HG03565 (cell line): ENCODE measurements around the gene ZNF410.
"Not testable (repeated sequence)": the region's sequence is repeated elsewhere in the genome, so short reads cannot be mapped to it uniquely, and the experiment has no call there.

ENCODE experiments used
- ATAC-seq: cut with Tn5 transposase; IDR thresholded peaks from one replicate; pipeline ENCODE4 v1.9.1; 2021; ENCODE audit warnings: mild to moderate bottlenecking, moderate library complexity; ENCODE audit not compliant: unreplicated experiment

ZNF410 gene, protein sequence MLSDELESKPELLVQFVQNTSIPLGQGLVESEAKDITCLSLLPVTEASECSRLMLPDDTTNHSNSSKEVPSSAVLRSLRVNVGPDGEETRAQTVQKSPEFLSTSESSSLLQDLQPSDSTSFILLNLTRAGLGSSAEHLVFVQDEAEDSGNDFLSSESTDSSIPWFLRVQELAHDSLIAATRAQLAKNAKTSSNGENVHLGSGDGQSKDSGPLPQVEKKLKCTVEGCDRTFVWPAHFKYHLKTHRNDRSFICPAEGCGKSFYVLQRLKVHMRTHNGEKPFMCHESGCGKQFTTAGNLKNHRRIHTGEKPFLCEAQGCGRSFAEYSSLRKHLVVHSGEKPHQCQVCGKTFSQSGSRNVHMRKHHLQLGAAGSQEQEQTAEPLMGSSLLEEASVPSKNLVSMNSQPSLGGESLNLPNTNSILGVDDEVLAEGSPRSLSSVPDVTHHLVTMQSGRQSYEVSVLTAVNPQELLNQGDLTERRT

DNA sequence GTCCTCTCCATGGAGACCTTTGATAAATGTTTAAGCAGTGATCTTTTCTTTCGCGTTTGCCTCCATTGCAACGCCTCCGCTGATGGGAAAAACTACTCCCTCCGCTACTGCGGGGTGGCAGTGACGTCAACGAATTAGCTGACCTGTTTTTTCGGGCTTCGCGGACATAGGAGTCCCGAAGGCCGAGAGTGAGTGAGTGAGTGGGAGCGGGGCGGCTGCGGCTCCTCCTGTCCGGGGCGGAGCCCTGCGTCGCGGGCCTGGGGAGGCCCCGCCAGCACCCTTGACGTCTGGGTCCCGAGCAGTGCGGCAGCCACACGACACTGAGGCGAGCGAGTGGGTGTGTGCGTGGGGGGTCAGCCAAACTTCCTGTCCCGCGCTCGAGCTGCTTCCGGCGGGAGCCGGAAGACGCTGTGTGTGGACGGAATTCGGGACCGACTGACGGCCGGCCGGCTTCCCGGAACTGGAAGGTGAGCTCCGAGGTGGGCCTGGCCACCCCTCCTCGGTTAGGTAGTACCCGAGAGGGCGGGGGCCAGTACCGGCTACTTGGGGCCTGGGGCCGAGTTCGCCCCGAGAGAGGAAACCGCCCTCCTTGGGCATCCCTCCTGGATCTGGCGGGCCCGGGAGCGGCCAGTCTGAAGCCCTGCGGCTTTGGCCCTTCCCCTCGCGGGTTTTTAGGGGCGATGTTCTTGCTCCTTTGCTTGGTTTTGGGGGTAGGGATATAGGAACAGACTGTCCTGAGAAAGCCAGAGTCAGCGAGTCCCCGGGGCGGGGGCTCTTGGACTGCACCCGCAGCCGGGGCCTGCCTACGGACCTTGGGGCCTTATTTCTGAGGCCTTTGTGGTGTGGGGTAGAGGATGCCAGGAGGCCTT is at the start of gene ZNF410:
TSS of gene ZNF410 (plus strand) at position 411 of the 869 bp plus-strand sequence. CDS start 5,317 bp downstream, outside the sequence.
- ATAC-seq: peak; percentile 92

DNA sequence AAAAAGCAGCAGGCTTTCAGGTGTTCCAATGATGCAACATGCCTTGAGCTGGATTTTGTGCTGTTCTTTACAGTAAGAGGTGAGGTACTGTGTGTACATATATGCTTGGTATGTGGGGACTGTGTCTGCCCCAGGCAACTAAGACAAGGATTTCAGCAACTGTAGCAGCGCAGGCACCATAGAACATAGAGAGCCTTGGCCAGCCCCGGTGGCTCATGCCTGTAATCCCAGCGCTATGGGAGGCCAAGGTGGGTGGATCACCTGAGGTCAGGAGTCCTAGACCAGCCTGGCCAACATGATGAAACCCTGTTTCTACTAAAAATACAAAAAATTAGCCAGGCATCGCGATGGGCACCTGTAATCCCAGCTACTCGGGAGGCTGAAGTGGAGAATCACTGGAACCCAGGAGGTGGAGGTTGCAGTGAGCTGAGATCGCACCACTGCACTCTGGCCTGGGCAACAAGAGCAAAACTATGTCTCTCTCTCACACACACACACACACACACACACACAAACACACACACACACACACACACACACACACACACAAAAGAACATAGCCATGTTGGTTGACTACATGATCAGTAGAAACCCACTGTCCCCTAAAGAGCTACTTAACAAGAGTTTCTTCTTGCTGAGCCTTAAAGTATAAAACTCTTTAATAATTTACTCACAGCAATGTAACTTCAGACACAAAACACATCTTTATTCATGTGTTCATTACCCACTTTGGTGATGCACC is 48.2 kb upstream of the ZNF410 start:
- ATAC-seq: not testable (repeated sequence)

DNA sequence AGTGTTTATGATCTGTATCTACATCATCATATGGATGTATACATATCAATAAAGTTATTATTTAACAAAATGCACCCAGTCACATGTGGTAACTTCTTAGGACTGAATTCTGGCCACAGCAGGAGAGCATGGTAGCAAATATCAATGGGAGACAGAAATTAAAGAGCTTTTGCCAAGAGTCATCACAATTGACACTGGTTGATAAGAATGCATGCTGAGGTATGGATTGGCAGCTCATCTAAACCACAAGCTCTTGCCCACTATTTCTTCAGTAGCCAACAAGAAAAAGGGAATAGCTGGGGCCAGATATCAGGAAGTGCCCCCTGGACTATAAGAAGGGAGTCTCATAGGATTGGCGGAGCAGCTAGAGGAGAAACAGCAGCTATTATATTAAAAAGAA is 44.5 kb upstream of the ZNF410 start:
- ATAC-seq: no peak

DNA sequence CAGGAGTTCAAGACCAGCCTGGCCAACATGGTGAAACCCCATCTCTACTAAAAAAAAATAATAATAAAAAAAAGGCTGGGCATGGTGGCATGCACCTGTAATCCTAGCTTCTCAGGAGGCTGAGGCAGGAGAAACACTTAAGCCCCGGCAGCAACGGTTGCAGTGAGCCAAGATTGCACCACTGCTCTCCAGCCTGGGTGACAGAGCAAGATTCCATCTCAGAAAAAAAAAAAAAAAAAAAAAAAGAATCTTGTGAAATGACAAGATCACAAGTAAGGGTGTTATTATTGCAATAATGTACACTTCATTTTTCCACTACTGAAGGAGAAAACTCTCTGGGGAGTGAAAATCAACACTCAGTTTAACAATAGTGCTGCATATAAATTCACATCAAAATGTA is 43.8 kb upstream of the ZNF410 start:
- no peak for ATAC-seq

DNA sequence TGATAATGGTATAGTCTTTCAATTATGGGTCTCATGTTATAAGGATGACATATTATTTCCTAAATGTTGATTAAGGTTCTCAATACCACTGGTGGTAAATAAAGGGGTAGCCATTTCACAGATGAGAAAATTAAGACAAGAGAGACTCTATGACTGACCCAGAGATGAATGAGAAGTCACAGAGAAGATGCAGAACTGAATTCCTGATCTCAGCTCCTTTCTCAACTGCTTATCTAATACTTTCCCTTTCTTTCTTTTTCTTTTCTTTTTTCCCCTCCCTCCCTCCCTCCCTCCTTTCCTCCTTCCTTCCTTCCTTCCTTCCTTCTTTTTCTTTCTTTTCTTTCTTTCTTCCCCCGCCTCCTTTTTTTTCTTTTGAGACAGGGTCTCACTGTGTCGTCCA is 43.4 kb upstream of the ZNF410 start:
- ATAC-seq: no peak

DNA sequence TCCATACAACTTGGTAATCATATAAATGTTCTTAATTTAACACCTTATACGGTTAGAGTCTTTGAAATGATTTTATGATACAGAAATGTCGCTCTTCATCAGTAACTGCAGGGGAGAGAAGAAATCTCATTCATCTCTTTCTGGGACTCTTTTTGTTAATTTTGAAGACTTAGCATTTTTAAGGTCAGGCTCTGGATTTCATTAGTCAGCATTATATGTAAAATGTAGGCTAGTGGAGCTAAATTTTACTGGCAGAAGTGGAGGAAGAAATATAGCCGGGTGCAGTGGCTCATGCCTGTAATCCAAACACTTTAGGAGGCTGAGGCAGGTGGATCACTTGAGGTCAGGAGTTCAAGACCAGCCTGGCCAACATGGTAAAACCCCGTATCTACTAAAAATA is 39.7 kb upstream of the ZNF410 start:
- ATAC-seq: no peak

DNA sequence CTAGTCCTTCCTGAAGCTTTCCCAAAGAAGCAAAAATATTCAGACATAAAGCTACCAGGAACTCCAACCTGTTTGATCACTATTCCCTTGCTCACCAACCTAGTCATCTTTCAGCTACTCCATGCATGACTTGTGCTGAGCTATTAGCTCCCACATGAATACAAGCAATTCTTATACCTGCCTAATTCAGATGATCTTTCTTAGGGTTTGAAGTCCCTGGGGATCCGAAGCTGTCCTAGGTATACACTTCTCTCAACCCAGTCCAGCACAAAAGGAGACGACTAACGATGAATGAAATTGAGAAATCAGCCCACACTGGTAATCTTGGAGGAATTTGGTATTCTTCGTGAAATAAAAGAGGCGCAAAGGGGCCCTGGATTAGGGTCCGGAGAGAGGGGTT is 35.7 kb upstream of the ZNF410 start:
- no peak for ATAC-seq

DNA sequence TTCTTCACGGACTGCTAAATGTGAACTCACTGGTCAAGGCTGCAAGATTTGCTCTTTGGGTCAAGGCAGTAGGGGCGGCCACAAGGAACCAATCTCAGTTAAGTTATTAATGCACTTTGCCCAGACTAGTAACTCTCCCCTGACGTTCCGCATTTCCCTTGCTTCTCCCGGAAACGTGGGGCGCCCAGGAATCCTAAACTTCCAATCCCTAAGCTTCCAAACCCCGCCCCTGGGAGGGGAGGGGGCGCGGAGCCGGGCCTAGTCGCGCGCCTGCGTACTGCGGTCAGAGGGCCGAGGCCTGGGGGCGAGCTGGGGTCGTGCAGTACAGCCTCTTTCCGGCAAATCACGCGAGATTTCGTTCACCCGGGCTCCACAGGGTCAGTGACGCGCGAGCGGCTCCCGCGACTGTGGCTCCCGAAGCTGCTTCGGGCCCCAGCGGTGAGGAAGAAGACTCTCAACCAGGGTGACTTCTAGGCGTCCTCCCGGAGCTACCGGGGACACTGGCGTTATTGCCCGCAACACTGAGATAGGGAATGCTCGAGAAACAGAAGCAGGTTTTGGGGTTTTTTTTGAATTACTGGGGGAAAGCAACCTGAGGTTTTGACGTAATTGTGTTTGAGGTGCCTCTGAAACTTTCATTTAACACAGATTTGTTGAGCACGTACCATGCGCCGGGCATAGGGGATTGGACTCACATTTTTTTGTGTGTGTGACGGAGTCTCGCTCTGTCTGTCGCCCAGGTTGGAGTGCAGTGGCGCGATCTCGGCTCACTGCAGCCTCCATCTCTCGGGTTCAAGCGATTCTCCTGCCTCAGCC is 34.9 kb upstream of the ZNF410 start, which contains the start of gene PTGR2:
TSS of gene PTGR2 (plus strand) at position 265 of the 816 bp plus-strand sequence. CDS start 7,032 bp downstream, outside the sequence.
- peak; percentile 61 for ATAC-seq

DNA sequence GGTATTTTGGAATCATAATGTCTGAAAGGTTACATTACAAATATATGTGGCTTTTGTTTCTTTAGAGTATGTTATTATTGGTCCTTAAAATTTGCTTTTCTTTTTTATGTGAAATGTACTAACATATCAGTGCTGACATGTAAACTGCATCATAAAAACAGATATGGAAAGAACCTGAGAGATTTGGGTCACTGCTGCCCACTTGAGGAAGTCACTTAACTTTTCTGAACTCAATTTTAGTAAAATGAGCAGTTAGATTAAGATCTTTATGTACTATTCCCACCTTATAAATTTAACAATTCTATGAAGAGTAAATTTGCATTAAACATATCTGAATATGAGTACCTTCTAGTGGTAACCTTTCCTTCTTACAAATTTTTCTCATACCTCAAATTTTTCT is 27.5 kb upstream of the ZNF410 start:
- no peak for ATAC-seq

DNA sequence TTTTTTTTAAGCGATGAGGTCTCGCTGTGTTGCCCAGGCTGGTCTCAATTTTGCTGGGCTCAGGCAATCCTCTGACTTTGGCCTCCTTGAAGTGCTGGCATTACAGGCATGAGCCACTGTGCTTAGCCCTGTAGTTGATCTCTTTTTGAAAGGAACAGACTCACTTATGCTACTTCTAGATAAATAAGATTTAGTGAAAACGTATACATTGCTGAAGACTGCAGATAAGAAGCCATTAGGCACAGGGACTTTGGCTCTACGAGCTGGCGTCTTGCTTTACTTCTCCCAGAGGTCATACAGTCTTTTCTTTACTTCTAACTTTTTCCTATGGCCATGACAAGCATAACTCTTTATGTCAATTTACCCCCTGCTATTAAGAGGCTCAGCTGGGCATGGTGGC is 25.6 kb upstream of the ZNF410 start:
- ATAC-seq: no peak

DNA sequence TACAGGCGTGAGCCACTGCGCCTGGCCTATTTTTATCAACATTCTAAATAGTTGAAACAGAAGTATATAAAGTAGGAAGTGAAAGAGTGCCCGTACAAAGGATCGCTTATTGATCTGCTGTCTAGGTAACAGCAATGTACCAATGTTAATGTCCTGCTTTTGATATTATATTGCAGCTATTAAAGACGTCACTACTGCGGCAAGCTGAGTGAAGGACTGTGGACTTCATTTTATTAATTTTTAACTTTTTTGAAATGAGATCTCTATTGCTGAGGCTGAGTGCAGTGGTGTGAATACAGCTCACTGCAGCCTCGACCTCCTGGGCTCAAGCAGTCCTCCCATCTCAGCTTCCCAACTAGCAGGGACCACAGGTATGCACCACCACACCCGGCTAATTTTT is 24.2 kb upstream of the ZNF410 start:
- ATAC-seq: no peak

DNA sequence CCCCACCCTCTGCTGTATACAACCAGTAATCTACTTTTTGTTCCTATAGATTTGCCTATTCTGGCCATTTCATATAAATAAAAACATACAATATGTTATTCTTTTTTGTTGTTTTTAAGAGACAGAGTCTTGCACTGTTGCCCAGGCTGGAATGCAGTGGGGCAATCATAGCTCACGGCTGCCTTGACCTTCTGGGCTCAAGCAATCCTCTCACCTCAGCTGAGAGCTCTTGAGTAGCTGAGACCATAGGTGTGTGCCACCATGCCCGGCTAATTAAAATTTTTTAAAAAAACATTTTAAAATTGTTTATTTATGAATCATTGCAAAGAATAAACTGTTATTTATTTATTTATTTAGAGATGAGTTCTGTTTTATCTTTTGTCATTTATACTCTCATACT is 23.4 kb upstream of the ZNF410 start:
- no peak for ATAC-seq

DNA sequence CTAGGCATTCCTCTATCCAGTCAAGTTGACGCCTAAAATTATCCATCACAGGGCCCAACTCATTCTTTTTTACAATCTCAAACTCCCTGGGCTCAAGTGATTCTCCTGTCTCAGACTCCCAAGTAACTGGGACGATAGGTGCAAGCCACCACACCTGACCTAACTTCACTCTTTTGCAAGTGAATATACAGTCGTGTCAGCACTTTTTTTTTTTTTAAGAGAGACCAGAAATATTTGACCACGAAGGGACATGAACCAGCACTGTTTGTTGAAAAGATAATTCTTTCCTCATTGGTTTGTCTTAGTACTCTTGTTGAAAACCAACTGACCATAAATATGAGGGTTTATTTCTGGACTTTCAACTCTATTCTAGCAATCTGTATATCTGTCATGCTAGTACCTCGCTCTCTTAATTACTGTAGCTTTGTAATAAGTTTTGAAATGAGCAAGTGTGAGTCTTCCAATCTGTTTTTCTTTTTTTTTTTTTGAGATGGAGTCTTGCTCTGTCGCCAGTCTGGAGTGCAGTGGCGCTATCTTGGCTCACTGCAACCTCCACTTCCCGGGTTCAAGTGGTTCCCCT is 21.0 kb upstream of the ZNF410 start:
- ATAC-seq: no peak

DNA sequence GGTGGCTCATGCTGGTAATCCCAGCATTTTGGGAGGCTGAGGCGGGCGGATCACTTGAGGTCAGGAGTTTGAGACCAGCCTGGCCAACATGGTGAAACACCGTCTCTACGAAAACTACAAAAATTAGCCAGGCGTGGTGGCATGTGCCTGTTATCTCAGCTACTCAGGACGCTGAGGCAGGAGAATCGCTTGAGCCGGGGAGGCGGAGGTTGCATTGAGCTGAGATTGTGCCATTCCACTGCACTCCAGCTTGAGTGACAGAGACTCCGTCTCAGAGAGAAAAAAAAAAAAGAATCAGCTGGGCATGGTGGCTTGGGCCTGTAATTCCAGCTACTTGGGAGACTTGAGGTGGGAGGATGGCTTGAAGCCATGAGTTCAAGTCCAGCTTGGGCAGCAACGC is 16.9 kb upstream of the ZNF410 start:
- not testable (repeated sequence) for ATAC-seq

DNA sequence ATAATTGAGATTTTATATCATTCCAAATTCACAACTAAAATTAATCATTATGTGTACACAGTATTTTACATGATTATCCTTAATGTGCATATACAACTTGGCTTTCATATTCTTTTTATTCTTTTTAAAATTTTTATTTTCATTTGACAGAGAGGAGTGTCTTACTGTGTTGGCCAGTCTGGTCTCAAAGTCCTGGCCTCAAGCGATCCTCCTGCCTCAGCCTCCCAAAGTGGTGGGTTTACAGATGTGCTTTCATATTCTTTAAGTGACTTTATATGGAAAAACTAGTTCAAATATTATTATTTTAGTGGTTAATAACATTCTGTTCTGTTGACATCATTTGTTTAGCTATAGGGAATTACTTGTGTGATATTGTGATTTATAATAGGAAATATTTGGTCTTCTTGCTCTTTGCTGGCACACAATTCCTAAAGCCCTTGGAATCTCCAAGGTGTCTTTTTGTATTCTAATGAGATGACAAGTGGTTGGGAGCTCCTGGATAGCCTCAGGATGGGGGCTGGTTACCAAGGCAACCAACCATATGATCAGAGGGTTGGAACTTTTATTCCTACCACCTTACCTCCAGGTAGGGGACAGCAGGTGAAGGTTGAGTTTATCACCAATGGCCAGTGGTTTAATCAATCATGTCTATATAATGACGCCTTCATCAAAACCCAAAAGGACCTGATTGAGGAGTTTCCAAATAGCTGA is 16.0 kb upstream of the ZNF410 start:
- no peak for ATAC-seq

DNA sequence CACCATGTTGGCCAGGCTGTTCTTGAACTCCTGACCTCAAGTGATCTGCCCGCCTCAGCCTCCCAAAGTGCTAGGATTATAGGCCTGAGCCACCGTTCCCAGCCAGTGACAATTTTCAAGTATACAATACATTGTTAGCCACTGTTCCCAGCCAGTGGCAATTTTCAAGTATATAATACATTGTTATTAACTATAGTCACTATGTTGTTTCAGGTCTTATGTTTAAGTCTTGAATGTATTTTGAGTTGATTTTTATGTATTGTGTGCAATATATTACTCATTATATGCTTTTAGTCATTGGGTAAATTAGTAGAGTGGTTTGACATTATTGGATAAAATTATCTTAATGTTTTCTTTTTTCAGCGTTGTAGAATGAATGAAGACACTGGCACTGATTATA is 13.0 kb upstream of the ZNF410 start:
- no peak for ATAC-seq

DNA sequence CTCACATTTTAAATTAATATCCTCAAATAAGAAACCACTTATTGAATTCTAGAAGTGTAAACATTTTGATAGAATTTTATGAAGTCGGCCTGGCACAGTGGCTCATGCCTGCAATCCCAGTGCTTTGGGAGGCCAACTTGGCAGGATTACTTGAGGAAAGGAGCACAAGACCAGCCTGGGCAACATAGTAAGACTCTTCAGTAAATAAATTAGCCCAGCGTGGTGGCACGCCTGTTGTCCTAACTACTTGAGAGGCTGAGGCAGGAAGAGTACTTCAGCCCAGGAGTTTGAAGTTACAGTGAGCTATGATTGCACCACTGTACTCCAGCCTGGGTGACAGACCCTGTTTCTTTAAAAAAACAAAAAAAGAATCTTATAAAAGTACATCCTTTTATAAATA is 8.9 kb upstream of the ZNF410 start:
- ATAC-seq: no peak

DNA sequence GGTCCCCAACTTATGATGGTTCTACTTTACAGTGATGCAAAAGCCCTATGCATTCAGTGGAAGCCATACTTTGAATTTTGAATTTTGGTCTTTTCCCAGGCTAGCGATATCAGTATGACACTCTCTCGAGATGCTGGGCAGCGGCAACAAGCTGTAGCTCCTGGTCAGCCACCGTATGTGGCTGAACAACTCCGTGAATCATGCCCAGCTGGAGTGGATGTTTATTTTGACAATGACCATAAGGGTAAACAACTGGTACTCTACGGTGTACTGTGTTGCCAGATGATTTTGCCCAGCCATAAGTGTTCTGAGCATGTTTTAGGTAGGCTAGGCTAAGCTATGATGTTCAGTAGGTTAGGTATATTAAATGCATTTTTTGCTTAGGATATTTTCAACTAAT is 8.2 kb upstream of the ZNF410 start:
- no peak for ATAC-seq

DNA sequence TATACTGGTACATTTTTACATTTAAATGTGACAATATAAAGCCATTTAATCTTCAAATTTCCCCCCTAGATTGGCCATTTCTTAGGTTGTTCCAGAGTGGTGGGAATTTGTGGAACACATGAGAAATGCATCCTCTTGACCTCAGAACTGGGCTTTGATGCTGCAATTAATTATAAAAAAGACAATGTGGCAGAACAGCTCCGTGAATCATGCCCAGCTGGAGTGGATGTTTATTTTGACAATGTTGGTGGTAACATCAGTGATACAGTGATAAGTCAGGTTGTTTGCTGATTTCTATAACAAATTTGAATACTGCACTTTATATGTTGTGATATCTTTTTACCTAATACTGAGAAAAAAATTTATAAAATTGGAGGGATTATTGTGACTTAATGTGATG is 7.6 kb upstream of the ZNF410 start:
- no peak for ATAC-seq
